Loucy (cell line): ENCODE measurements around the gene SLC1A6.

ENCODE experiments used
- H2AFZ ChIP-seq: fragments of 200-600 bp; sonication (generic); 2 replicates; pipeline ENCODE4 v1.6.0; 2016; ENCODE audit warnings: antibody characterized with exemption, mild to moderate bottlenecking, low read length, moderate library complexity
- H3F3A ChIP-seq: fragments of 200-600 bp; 2 replicates; pipeline ENCODE4 v1.6.0; 2016; ENCODE audit warnings: antibody characterized with exemption, low read depth, mild to moderate bottlenecking
- H3K27me3 ChIP-seq: fragments of 200-600 bp; sonication (generic); 2 replicates; pipeline ENCODE4 v1.6.1; 2014; ENCODE audit warnings: low read length, mild to moderate bottlenecking; ENCODE audit not compliant: insufficient read depth, poor library complexity, severe bottlenecking
- H3K36me3 ChIP-seq: fragments of 200-600 bp; sonication (generic); 2 replicates; pipeline ENCODE4 v1.6.1; 2016; ENCODE audit warnings: low read length; ENCODE audit not compliant: insufficient read depth
- H3K4me1 ChIP-seq: fragments of 200-600 bp; sonication (generic); 2 replicates; pipeline ENCODE4 v1.5.1; 2014; ENCODE audit warnings: low read length, mild to moderate bottlenecking; ENCODE audit not compliant: insufficient read depth, poor library complexity, severe bottlenecking
- H3K4me2 ChIP-seq: fragments of 200-600 bp; sonication (generic); 2 replicates; pipeline ENCODE4 v1.6.0; 2014; ENCODE audit warnings: antibody characterized with exemption, low read length, low read depth, mild to moderate bottlenecking; ENCODE audit not compliant: poor library complexity, severe bottlenecking
- H3K4me3 ChIP-seq: fragments of 200-600 bp; sonication (generic); 2 replicates; pipeline ENCODE4 v1.5.1; 2014; ENCODE audit warnings: low read length, mild to moderate bottlenecking, mixed read lengths; ENCODE audit not compliant: poor library complexity, severe bottlenecking
- H3K79me2 ChIP-seq: fragments of 200-600 bp; sonication (generic); 2 replicates; pipeline ENCODE4 v1.6.1; 2014; ENCODE audit warnings: low read length; ENCODE audit not compliant: insufficient read depth
- H3K9ac ChIP-seq: fragments of 200-600 bp; sonication (generic); 2 replicates; pipeline ENCODE4 v1.6.0; 2014; ENCODE audit warnings: mild to moderate bottlenecking, low read depth, low read length, moderate library complexity; ENCODE audit not compliant: poor library complexity, severe bottlenecking
- H3K9me2 ChIP-seq: fragments of 200-600 bp; sonication (generic); replicated peaks from 2 replicates; pipeline ENCODE4 v1.6.1; 2016; ENCODE audit warnings: low read depth, low read length, mixed read lengths
- H3K9me3 ChIP-seq: fragments of 200-600 bp; sonication (generic); 2 replicates; pipeline ENCODE4 v1.6.1; 2014; ENCODE audit warnings: mild to moderate bottlenecking, antibody characterized with exemption, low read length, low read depth; ENCODE audit not compliant: insufficient read depth
- H4K20me1 ChIP-seq: fragments of 200-600 bp; sonication (generic); 2 replicates; pipeline ENCODE4 v1.6.0; 2014; ENCODE audit warnings: antibody characterized with exemption, low read length, mild to moderate bottlenecking; ENCODE audit not compliant: insufficient read depth, poor library complexity, severe bottlenecking
- CTCF ChIP-seq: fragments of 200-600 bp; sonication (generic); conservative IDR thresholded peaks from 2 replicates; pipeline ENCODE4 v1.5.1; 2014; ENCODE audit warnings: mild to moderate bottlenecking, antibody characterized with exemption, low read length
- EZH2phosphoT487 ChIP-seq: fragments of 200-600 bp; IDR thresholded peaks from 2 replicates; pipeline ENCODE4 v1.6.1; 2018; ENCODE audit warnings: antibody characterized with exemption, mild to moderate bottlenecking, moderate library complexity, borderline replicate concordance

Gene SLC1A6

GRCh38 chr19:14961956-14962685 is 17.5 kb downstream of the SLC1A6 start:
- Histone ChIP-seq H3K9me3 (no peaks in the 10 kb centered on the region), H3K9me2 (no peaks in the 10 kb centered on the region), H3K36me3 (no peaks in the 10 kb centered on the region), H3K4me3 (no peak overlapping the region), H3K9ac (no peak overlapping the region), H4K20me1 (no peaks in the 10 kb centered on the region), H3K4me1 (no peaks in the 10 kb centered on the region), H3K27me3 (no peaks in the 10 kb centered on the region), H3F3A (no peaks in the 10 kb centered on the region), H3K79me2 (no peaks in the 10 kb centered on the region), H3K4me2 (no peak overlapping the region), H2AFZ (no peak overlapping the region)
- TF ChIP-seq EZH2phosphoT487 (no peak), CTCF (no peak)

DNA sequence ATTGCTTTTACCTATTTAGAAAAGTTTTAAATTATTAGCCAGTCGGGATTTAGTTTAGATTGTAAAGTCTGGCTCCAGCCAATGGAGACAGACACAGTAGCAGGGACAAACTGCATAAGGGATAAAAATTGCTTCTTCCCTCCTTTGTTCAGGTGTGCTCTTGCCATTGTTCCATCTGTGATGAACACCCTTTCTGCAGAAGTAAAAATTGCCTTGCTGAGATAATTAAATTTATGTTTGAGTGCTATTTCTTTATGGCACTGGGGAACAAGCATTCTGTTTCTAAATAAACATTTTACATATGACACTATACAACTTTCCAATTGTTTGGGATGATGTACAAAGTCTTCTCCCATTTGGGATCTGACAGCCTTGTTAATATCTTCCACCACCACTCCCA is 20.4 kb downstream of the SLC1A6 start:
- H3K27me3 ChIP-seq, result no peaks in the 10 kb centered on the region
- H2AFZ ChIP-seq, result no peak overlapping the region
- H3K9me2 ChIP-seq, result no peaks in the 10 kb centered on the region
- no peak for TF ChIP-seq CTCF
- no peak for TF ChIP-seq EZH2phosphoT487
- no peak overlapping the region for H3K4me2 ChIP-seq
- no peak overlapping the region for H3K9ac ChIP-seq
- H3K4me1 ChIP-seq, result no peaks in the 10 kb centered on the region
- H3K4me3 ChIP-seq, result no peak overlapping the region
- H3K9me3 ChIP-seq, result no peaks in the 10 kb centered on the region
- H4K20me1 ChIP-seq, result no peaks in the 10 kb centered on the region
- no peaks in the 10 kb centered on the region for H3F3A ChIP-seq
- no peaks in the 10 kb centered on the region for H3K36me3 ChIP-seq
- no peaks in the 10 kb centered on the region for H3K79me2 ChIP-seq

DNA sequence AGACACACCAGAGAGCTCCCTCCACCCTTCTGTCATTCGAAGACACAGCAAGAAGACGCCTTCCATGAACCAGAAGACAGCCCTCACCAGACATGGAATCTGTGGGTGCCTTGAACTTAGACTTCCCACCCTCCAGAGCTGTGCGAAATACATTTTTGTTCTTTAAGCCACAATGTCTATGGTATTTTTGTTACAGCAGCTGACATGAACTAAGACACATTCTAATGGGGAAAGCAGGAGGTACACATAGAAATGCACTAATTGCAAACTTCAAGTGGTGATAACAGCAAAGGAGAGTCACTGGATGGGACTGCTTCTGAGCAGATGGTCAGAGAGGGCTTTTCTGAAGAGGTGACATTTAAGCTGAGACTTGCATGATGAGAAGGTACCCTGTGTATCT is 22.2 kb downstream of the SLC1A6 start:
- no peaks in the 10 kb centered on the region for H3K79me2 ChIP-seq
- no peaks in the 10 kb centered on the region for H3K4me1 ChIP-seq
- H3K9me2 ChIP-seq, result no peaks in the 10 kb centered on the region
- H3K9ac ChIP-seq, result no peak overlapping the region
- H3K4me3 ChIP-seq, result no peak overlapping the region
- H3K36me3 ChIP-seq, result no peaks in the 10 kb centered on the region
- no peak overlapping the region for H3K4me2 ChIP-seq
- no peaks in the 10 kb centered on the region for H3K27me3 ChIP-seq
- H4K20me1 ChIP-seq, result no peaks in the 10 kb centered on the region
- no peak overlapping the region for H2AFZ ChIP-seq
- no peak for TF ChIP-seq CTCF
- TF ChIP-seq EZH2phosphoT487, result no peak
- H3K9me3 ChIP-seq, result no peaks in the 10 kb centered on the region; the same call in 1 of the 2 replicates
- no peaks in the 10 kb centered on the region for H3F3A ChIP-seq
